ENCODE data around the gene CCDC85C.
"Not testable (repeated sequence)": the region's sequence is repeated elsewhere in the genome, so short reads cannot be mapped to it uniquely, and the experiment has no call there.

The CCDC85C gene

DNA sequence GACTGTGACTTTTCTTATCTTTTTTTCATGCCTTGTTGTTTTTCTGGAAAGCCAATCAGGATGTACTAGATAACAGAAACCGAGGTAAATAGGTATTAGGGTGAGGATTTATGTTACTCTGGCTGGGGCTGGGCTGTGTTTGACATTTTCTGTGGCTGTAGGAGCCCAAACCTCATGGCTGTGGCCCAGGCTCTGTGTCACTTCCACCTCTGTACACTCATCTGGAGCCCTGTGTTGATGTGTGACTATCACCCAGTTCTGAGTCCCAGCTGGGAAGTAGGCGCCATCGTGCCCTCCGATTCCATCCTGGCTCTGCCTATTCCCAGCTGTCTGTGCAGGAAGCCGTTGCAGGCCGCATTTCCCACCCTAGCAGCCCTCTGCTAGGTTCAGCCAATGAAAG, 39.3 kb upstream of the CCDC85C start:
- Histone ChIP-seq H3K36me3 (no peaks in the 10 kb centered on the region), H3K4me3 (ENCODE audit: low read depth, low read length) (no peak overlapping the region), H3K27me3 (no peaks in the 10 kb centered on the region), H3K4me1 (no peaks in the 10 kb centered on the region), H3K9me3 (no peaks in the 10 kb centered on the region)
- TF ChIP-seq, protein P1, sequence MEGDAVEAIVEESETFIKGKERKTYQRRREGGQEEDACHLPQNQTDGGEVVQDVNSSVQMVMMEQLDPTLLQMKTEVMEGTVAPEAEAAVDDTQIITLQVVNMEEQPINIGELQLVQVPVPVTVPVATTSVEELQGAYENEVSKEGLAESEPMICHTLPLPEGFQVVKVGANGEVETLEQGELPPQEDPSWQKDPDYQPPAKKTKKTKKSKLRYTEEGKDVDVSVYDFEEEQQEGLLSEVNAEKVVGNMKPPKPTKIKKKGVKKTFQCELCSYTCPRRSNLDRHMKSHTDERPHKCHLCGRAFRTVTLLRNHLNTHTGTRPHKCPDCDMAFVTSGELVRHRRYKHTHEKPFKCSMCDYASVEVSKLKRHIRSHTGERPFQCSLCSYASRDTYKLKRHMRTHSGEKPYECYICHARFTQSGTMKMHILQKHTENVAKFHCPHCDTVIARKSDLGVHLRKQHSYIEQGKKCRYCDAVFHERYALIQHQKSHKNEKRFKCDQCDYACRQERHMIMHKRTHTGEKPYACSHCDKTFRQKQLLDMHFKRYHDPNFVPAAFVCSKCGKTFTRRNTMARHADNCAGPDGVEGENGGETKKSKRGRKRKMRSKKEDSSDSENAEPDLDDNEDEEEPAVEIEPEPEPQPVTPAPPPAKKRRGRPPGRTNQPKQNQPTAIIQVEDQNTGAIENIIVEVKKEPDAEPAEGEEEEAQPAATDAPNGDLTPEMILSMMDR (IDR thresholded peaks at IDR 0.05; ENCODE audit: low read depth, low read length): no peak
- no peak for DNase-seq

- not testable (repeated sequence) for DNase-seq; H3K36me3 ChIP-seq; H3K4me1 ChIP-seq; H3K9me3 ChIP-seq; H3K27me3 ChIP-seq; H3K4me3 ChIP-seq (ENCODE audit: low read depth, low read length)
Measured at GRCh38 chr14:99642771-99643170, 38.8 kb upstream of the CCDC85C start.

GRCh38 chr14:99637624-99638023, 33.6 kb upstream of the CCDC85C start:
- Histone ChIP-seq H3K4me1 (peaks cover 7% of the 10 kb centered on the region), H3K36me3 (no peaks in the 10 kb centered on the region), H3K9me3 (no peaks in the 10 kb centered on the region), H3K4me3 (ENCODE audit: low read depth, low read length) (no peak overlapping the region), H3K27me3 (no peaks in the 10 kb centered on the region)
- TF ChIP-seq, protein P1 (IDR thresholded peaks at IDR 0.05; ENCODE audit: low read depth, low read length): no peak
- no peak for DNase-seq

- DNase-seq: no peak
- Histone ChIP-seq H3K36me3 (no peaks in the 10 kb centered on the region), H3K4me1 (peaks cover 7% of the 10 kb centered on the region), H3K27me3 (no peaks in the 10 kb centered on the region), H3K4me3 (ENCODE audit: low read depth, low read length) (no peak overlapping the region), H3K9me3 (no peaks in the 10 kb centered on the region)
- TF ChIP-seq, protein P1 (IDR thresholded peaks at IDR 0.05; ENCODE audit: low read depth, low read length): no peak
Measured at GRCh38 chr14:99636487-99636886, 32.5 kb upstream of the CCDC85C start.

- Histone ChIP-seq H3K9me3 (no peaks in the 10 kb centered on the region), H3K36me3 (no peaks in the 10 kb centered on the region), H3K27me3 (no peaks in the 10 kb centered on the region), H3K4me3 (ENCODE audit: low read depth, low read length) (no peak overlapping the region), H3K4me1 (peaks cover 7% of the 10 kb centered on the region)
- TF ChIP-seq, protein P1 (IDR thresholded peaks at IDR 0.05; ENCODE audit: low read depth, low read length): no peak
- no peak for DNase-seq
Measured at GRCh38 chr14:99635116-99635515, 31.1 kb upstream of the CCDC85C start.

- DNase-seq: no peak
- Histone ChIP-seq H3K36me3 (no peaks in the 10 kb centered on the region), H3K27me3 (no peaks in the 10 kb centered on the region), H3K4me1 (peaks cover 7% of the 10 kb centered on the region), H3K9me3 (no peaks in the 10 kb centered on the region), H3K4me3 (ENCODE audit: low read depth, low read length) (no peak overlapping the region)
- TF ChIP-seq, protein P1 (IDR thresholded peaks at IDR 0.05; ENCODE audit: low read depth, low read length): no peak
Measured at GRCh38 chr14:99634443-99634842, 30.4 kb upstream of the CCDC85C start.

DNA sequence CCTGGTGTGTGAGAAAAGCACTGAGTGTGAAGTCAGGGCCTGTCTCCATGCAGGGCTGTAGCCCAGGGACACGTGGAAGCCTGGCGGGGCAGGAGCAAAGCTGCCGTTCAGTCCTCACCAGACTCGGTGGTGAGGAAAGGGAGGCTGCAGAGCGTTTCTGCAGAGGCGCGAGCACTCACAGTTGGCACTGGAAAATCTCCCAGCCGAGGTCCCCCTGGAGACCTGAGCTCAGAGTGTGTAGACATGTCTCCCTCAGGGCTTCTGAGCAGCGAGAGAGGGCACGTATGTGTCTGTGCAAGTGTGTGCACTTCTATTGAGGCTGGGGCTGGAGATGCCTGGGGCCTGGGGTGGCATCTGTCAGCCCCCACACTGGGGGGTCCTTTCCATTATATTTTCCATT, 29.9 kb upstream of the CCDC85C start:
- peak; percentile 51 for DNase-seq
- Histone ChIP-seq H3K27me3 (no peaks in the 10 kb centered on the region), H3K9me3 (no peaks in the 10 kb centered on the region), H3K4me1 (peaks cover 7% of the 10 kb centered on the region), H3K36me3 (no peaks in the 10 kb centered on the region), H3K4me3 (ENCODE audit: low read depth, low read length) (no peak overlapping the region)
- TF ChIP-seq, protein P1 (IDR thresholded peaks at IDR 0.05; ENCODE audit: low read depth, low read length): no peak
